Occipital lobe (tissue), 2 donors: ENCODE data around the gene TBCEL. TPM values are rescaled to one million over a fixed set of nuclear protein-coding genes. Genes with fewer than 3 reads are reported as not detected.

Experiments used
- DNase-seq: peaks from one replicate; lab custom pipeline; 2025; lab: John Stamatoyannopoulos, UW
- total RNA-seq: library from RNA; depleted of rRNA; stranded (reverse); fragments of >200 nt; gene quantifications from one replicate; pipeline ENCODE4 v1.2.3, GENCODE V29; 2014

The TBCEL gene
- total RNA-seq, 1 donor from 2014 or later, result 62.2 TPM

DNA sequence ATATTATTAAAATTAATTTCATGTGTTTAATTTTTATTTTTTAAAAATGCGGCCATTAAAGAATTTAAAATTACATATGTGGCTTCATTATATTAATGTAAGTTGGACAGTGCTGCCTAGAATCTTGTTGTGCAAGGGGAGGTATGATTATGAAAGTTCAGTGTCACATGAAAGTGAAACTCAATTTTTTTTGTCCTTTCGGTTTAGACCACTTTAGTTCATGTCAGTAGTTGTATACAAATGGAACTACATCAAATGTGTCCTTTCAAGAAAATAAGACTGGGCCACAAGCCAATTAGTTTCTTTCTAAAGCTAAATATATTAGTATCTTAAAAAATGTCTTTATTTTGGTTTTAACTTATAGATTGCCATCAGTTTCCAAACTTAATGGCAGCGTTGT lies 35.7 kb downstream of the TBCEL start:
- no peak for DNase-seq

DNA sequence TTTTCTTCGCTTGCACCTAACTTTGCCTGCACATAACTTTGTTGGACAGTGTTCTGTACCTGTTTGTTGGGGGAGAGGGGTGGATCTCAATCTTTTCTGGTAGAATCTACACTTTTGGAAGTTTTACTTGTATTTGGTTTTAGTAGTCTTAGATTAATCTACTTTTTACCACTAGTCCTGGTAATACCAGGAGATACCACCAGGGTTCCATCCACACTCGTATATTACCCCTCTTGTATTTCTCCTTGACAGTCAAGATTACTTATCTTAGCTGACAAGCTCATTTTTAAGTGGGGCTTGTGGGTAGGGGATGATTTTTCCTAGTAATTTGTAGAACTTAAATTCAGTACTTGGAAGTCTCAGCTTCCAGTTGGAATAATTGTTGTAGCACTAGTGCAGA lies 39.8 kb downstream of the TBCEL start:
- no peak for DNase-seq

DNA sequence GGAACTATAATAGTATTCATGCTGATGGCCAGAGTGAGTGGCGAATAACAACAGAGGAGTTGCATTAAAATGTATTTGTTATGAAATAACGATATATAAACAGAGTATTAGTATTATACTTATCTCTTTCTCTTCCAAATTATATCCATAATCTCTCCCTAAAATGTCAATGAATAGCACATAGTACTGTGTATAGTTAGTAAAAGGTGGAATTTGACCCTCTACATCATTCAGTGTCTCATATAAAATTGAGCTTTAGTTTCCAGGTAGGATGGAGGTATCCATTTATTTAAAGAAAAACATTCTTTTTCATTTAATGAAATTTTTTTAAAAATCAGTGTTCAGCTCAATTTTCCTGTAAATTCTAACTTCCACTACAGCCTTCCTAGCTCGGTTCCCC lies 42.7 kb downstream of the TBCEL start:
- no peak for DNase-seq

DNA sequence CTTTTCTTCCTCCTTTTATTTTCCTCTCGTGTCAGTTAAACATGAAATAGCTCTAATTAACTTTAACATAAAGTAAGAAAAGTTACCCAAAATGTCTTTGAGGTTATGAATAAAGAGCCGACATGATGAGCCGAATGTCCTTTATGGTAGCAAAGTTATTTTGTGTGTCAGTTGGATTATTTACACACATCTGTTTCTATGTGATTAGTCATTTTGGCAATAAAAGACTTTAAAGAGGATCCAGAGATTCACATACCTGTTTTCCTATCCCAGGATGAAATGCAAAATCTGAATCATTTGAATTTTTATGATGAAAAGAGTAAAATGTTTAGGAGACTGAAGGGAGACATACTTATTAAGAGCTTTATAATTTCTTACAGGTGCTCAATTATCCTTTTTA lies 43.1 kb downstream of the TBCEL start:
- DNase-seq, result no peak

DNA sequence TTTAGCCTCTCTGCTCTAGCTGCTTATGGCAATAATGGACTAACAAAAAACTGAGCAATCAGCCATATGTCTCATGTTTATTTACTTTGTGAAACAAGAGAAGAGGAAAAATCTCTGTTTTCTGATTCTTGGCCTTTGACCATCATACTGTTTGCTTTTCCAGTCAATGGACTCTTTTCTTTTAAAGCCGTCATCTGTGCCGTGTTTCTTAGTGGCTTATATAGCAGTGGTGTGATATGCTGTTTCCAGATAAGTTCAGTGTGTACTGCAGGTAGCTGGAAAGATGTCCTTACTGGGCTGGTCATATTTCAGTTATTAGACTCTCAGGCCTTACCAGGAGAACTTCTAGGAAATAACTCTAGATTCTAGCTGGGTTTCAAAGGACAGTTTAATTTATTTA lies 43.6 kb downstream of the TBCEL start:
- DNase-seq, result no peak

DNA sequence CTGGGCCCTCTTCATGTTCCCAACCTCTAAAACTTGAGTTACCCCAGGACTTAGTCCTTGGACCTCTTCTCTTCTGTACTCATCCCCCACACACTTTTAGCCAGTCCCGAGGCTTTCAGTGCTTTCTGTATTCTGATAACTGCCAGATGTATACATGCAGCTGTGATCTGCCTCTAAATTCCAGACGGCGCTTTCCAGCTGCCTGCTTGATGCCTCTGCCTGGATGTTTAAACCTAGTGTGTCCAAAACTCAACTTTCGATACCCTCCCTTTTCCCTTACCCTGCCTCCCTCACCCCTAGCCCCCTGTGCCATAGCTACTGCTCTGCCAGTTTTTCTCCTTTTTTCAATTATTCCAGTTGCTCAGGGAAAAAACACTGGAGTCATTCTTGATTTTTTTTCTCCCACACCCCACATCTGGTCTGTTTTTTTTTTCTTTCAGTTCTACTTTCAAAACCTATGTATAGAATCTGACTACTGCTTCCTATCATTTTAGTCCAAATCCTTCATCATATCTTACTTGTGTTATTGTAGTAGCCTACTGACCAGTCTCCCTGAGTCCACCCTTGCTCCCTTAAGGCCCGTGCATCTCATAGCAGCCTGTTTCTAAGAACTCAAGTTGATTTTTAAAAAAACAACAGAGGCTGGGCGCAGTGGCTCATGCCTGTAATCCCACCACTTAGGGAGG lies 44.2 kb downstream of the TBCEL start:
- no peak for DNase-seq

DNA sequence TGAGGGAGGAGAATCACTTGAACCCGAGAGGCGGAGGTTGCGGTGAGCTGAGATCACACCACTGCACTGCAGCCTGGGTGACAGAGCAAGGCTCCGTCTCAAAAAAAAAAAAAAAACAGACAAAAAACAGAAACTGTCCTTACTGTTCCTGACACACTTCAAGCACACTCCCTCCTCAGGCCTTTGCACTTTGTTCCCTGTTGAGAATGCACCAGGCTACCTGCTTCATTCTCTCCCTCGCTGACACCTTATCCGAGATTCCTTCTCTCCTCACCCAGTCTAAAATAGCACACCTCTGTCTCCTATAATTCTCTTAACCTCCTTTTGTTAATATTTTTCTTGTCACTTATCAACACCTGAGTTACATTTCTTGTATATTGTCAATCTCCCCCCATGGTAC lies 44.9 kb downstream of the TBCEL start:
- no peak for DNase-seq

DNA sequence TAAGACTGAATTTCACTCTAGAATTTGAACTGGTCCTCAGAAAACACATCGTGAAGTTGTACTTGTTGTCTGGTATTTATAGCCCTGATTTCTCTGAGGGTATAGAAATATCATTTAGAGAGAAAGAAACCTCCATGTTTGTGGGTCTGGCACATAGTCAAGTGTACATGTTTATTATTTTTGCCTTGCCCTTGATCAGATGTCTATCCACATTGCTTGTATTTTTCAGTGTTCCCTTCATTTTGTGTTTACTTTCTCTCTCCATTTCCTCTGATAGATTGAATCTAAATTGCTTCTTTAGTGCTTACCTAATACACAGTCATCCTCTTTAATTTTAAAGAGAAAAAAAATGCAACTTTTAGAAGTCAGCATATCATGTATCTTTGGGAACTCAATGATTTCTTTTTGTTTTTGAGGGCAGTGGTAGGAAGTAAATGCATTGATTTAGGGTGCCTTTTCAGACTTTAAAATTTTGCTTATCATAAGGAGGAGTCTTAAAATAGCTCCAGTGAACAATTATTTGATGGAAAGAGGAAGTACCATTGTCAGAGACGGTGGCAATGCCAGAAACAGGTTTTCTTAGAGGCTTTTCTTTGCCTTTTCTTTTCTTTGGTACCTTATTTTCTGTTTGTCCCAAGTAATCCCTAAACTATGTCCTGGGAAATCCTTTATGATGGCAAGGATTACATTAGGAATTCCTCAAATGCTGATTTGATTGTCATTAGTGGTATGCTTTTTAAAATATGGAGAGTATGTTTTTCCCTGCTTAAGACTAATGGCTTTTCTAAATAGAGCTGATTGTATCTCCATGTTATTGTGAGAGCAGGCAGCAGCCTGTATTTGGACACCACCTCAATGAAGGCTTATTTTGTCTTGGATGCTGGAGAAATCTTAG lies 47.3 kb downstream of the TBCEL start:
- DNase-seq, result no peak

DNA sequence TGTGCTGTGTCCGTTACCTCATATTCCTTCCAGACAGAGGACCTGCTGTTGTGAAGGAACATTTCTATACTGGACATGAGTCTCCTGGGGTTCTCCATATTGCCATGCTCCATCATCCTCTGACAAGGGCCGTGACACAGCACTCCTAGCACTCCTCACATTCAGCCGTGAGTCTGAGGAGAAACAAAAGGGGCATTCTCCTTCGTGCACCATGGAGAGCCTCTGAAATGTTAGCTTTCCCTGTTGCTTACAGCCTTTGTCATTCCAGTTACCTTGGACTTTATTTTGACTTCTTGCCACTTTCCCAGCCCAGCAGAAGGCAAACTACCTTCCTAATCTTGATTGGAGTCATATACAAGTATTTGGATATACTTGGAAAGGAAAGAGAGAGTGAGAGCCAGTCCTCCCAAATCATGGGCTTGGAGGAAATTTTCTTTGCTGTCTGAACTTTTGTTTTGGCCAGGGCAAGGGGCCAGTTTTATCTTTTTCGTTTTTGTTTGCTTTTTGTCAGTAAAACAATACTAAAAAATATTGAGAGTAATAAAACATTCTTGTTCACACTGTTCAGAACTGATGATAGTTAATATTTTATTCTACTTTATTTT lies 48.0 kb downstream of the TBCEL start:
- peak; percentile 3 for DNase-seq

DNA sequence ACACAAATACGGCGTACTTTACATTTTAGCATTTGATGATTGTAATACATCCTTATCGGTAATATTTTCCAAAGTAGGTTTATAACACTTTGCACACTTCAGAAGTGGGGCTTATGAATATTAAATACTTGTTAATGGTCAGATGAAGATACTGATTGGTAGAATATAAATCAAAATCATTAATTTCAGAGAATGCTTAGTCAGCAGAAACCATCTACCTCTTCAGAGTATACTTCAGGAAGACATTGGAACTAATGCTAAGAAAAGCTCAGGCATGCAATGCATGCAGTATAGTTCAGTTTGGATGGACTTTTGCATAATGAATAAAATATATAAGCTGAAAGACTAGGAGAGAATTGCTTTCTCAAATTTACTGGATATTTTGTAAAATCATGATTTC lies 57.4 kb downstream of the TBCEL start:
- no peak for DNase-seq

DNA sequence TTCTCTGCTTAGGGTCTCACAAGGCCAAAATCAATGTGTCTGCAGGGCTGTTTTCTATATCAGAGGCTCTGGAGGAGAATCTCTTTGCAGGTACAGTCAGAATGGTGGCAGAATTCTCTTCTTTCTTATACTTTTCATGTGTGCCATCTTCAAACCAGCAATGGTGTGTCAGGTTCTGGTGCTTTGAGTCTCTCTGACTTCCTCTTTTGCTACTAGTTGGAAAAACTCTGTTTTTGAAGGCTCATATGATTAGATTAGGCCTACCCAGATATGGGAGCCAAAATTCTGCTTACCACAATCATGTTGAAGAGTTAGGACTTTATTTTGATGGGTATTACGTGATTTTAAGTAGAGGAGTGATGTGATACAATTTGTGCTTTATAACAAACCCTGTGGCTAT lies 58.3 kb downstream of the TBCEL start:
- DNase-seq, result no peak

DNA sequence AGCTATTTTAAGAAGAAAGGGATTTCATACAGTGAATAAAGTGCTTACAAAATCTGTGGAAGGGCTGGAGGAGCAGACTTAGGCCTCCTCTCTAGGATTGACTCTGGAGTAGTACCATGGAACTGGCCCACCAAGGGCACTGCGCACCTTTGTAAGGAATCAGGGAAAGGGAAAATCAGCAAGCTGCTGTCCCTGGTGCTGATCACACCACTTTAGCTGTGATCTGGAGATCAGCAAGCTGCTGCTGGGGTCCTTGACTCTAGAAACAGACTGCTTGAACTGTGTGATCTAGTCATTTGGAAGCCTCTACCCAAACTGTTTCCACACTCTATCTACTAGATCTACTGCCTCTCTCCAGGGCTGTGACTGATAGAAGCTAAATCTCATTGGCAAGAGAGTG lies 58.8 kb downstream of the TBCEL start:
- DNase-seq, result no peak

DNA sequence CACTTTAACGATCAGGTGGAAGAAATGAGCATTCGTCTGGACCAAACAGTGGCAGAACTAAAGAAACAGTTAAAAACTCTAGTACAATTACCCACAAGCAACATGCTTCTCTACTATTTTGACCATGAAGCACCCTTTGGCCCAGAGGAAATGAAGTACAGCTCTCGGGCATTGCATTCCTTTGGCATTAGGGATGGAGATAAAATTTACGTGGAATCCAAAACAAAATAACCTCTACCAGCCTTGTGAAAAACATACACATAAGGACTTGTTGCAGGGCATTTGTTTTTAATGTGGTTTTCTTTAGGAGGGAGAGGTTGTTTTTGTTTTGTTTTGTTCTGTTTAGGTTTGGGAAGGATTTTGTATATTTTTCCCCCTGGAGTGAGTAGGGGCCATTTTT lies 63.0 kb downstream of the TBCEL start:
- DNase-seq, result no peak

DNA sequence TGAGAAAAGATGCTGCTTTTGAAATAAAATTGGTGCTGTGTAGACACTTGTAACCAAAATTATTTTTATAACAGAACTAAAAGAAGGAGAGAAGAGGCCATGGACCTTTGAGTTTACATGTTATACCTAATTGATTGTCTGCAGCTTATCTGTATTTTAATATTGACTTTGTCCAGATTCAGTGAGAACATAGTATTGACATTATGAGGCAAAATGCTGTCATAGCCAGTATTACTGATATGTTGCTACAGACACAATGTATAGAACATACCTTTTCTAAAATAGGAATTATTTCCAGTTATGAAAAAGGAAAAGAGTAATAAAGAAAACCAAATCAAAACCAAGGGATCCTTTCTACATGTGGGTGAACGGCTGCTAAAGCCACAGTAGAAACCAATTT lies 65.7 kb downstream of the TBCEL start:
- no peak for DNase-seq

DNA sequence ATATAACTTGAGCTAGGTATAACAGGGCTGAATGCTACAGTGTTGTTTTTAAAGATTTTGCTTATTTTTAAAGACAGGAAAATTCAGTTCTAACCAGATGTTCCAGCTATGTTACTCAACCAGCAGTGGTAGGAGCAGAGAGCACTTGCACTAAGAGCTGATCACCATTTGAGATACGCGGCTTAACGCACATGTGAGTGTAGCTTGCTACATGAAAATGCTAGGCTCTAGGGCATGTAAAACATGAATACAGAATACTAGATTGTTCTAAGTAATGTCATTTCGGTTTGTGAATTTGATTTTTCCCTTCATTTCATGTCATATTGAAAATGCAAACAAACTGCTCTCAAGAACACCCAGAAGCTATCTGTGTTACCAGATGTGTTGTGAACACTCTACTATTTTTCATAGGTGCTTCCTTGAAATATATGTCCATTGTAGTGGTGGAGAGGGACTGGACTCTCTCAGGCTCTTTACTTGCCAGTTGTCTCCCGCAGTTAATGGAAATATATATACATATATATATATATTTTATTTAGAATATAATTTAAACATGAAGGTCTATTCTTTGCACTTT lies 66.3 kb downstream of the TBCEL start:
- DNase-seq, result no peak

DNA sequence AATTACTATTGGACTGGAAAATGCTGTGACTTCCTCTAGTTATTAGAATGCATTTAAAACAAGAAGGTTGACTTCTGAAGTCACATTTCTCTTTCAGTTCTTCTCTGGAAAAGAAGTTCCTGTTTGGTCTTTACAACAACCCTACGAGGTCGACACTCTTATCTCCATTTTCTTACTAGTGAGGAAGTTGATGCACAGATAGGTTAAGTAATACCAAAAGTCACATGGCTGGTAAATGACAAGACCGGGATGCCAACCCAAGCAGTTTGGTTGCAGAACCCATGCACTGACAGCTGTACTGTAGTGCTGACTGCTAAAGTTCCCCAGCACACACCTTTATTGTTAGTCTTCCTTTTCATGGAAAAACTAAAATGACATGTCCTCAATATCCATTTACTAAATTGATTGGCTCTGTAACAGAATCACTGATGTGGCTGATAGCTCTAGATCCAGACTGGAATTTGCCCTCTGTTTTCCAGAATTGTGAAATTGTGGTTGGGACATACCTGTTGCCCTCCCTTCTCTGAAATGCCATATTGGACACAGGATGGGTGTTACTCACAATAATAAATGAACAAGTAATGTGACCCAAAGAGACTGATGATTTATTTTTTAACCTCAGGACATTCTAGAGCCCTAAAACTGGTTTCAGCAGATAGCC lies 67.7 kb downstream of the TBCEL start:
- no peak for DNase-seq

DNA sequence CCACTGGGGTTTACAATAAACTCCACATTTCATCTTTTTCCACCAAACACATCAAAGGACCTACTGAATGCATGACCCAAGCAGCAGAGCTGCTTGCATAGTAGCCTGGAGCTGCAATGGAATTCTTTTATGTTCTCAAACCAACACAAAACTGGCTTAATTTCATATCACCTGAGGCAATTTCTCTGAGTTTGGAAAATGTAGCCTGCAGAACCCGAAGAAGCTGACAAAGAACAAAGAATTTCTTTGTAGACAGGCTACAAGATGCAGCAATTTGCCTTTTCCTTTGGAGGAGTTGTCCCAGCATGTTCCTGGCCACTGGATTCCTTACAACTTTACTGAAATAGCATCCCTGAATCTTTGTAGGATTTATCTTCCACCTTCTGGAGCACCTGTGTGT lies 71.7 kb downstream of the TBCEL start:
- DNase-seq, result no peak

DNA sequence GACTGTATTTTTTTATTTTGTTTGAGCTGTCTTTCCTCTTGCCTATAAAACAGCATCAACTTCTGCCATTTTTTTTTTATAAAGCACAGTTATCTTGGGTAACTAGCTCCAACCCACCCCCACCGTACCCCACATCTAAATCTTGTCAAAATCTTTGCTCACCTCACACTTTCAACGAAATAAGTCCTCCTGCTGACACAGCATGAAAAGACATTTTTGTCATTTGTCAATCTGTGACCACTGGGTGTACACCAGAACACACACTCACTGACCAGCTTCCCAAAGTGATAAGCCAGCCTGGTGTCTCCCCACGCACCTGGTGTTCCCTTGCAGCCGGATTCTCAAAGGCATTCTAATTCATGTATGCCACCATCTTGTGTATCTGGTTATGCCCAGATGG lies 75.5 kb downstream of the TBCEL start:
- no peak for DNase-seq

DNA sequence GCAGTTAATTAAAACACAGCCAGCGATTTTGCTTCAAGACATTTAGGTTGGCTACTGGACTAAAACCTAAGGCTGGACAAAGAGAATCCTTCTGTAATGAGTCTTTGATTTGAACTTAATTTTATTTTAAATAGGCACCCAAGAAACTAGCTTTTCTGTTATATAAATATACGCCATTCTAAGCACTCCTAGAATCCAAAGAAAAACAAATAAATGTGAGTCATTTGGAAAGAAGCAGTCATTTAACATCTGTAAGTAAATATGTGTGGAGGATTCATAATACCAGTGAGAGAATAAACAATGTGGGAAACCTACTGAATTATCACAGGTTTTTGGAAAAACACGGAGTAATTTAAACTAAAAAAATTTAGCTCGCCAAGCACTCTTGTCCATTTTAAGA lies 76.0 kb downstream of the TBCEL start:
- no peak for DNase-seq

DNA sequence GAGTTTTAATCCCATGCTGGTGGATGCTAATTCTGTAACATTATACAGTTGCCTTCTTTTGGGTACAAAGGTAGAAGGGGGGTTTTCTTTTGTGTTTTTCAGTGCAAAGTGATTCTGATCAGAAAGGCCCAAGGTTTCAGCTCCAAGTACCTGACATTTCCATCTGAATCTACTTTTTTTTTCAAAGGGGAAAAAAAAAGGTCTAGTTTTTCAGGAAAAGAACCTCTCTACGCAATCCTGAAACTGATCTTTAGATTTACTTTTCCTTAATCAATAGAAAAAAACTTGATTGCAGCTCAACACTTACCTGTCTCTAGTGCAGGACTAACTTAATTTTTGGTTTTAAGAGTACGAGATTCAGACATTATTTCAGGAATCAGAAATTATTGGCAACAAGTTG lies 77.0 kb downstream of the TBCEL start, which contains the start of gene TECTA:
TSS of gene TECTA (plus strand) at position 301 of the 400 bp plus-strand sequence. CDS start 1,423 bp downstream, outside the sequence.
- DNase-seq, result no peak

DNA sequence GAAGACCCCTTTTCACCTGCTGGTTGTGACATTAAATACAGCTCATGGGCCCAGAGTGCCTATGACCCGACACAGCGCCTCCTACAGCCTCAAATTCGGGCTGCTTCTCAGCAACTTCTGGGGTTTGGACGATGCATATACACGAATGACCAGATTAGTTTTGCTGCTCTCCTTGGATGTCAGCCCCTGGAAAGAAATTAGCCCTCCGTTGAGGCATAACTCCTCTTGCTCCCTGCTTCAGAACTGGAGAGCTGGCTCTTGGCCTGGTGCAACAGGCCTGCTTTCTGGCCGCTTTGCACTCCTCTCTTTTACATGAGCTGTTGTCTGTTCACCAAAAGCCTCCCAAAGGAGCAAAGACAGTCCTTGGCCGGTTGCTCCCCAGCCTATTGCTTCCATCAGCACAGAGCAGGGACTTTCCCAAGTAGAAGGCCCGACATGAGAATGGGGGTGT lies 80.4 kb downstream of the TBCEL start:
- no peak for DNase-seq
